H1 (cell line): Measurements from ENCODE around the gene DCTN5. TPM values are rescaled to one million over a fixed set of nuclear protein-coding genes. Genes with fewer than 3 reads are reported as not detected.

Experiments
- CTCF ChIA-PET: fragments of 300-600 bp; sonication (Branson Sonifier 250); formaldehyde crosslinking; loops from one replicate; lab custom pipeline; 2021; ENCODE audit not compliant: partially characterized antibody; lab: Charles Lee
- POLR2A ChIA-PET: fragments of 300-600 bp; sonication (Branson Sonifier 250); formaldehyde crosslinking; loops from one replicate; lab custom pipeline; 2021; ENCODE audit warnings: inconsistent platforms; ENCODE audit not compliant: partially characterized antibody; lab: Charles Lee
- DNase-seq, 2 experiments: peaks; one replicate each; pipeline versions ENCODE4 v3.0.0 to v3.0.0-alpha.2; 2010 to 2022; ENCODE audit warnings: low spot score in 2 of 2, low read depth in 1 of 2, mixed read lengths in 1 of 2
- FAIRE-seq: peaks from 2 replicates; lab custom pipeline; 2011; peaks lifted over from hg19 to GRCh38; lab: Jason Lieb, UNC
- H2AFZ ChIP-seq: 2 replicates; pipeline ENCODE4 v1.8.1; 2012; ENCODE audit warnings: low read length, inconsistent platforms
- H2AK5ac ChIP-seq: 2 replicates; pipeline ENCODE4 v1.6.1; 2013; ENCODE audit warnings: low read depth, low read length
- H2BK120ac ChIP-seq: replicated peaks from 2 replicates; pipeline ENCODE3; 2013; ENCODE audit warnings: low read depth, low read length, inconsistent platforms
- H2BK12ac ChIP-seq: 2 replicates; pipeline ENCODE4 v1.6.1; 2013; ENCODE audit warnings: low read depth, low read length
- H2BK15ac ChIP-seq: 2 replicates; pipeline ENCODE4 v1.6.1; 2013; ENCODE audit warnings: low read length
- H2BK20ac ChIP-seq: 2 replicates; pipeline ENCODE4 v1.6.1; 2013; ENCODE audit warnings: low read length
- H2BK5ac ChIP-seq: 2 replicates; pipeline ENCODE4 v1.6.1; 2013; ENCODE audit warnings: low read depth, low read length
- H3K14ac ChIP-seq: 2 replicates; pipeline ENCODE4 v1.6.1; 2013; ENCODE audit warnings: inconsistent platforms; ENCODE audit not compliant: insufficient read length
- H3K18ac ChIP-seq: 2 replicates; pipeline ENCODE4 v1.6.1; 2013; ENCODE audit warnings: low read length; ENCODE audit errors: extremely low read depth
- H3K23ac ChIP-seq: 2 replicates; pipeline ENCODE4 v1.6.1; 2013; ENCODE audit warnings: inconsistent platforms; ENCODE audit not compliant: insufficient read length
- H3K23me2 ChIP-seq: 2 replicates; pipeline ENCODE4 v1.6.1; 2013; ENCODE audit warnings: low read depth, low read length
- H3K27ac ChIP-seq: 2 replicates; pipeline ENCODE4 v1.6.1; 2011; ENCODE audit warnings: low read depth, low read length, inconsistent platforms
- H3K27me3 ChIP-seq, 4 experiments: replicated peaks in 1 of 4; 1 replicate in 1 of 4; 2 replicates in 3 of 4; pipeline versions ENCODE4 v1.6.1 to v1.8.1; 2011 to 2013; ENCODE audit warnings: low read length in 3 of 4, mild to moderate bottlenecking in 3 of 4, inconsistent platforms in 2 of 4, mixed read lengths in 2 of 4, moderate library complexity in 1 of 4; ENCODE audit not compliant: control insufficient read depth in 3 of 4, insufficient read depth in 3 of 4; ENCODE audit errors: extremely low read depth in 1 of 4
- H3K36me3 ChIP-seq, 4 experiments: 2 replicates each; pipeline versions ENCODE4 v1.6.1 to v1.8.1; 2011 to 2013; ENCODE audit warnings: mild to moderate bottlenecking in 4 of 4, low read length in 3 of 4, moderate library complexity in 2 of 4, control low read depth in 1 of 4, inconsistent platforms in 1 of 4; ENCODE audit not compliant: insufficient read depth in 4 of 4, control insufficient read depth in 2 of 4
- H3K4ac ChIP-seq: replicated peaks from 2 replicates; pipeline ENCODE3; 2013; ENCODE audit warnings: low read length, low read depth, mixed read lengths, inconsistent platforms; ENCODE audit not compliant: insufficient read length
- H3K4me1 ChIP-seq, 4 experiments: replicated peaks in 1 of 4; 1 replicate in 1 of 4; 2 replicates in 3 of 4; pipeline versions ENCODE4 v1.6.1 to v1.8.1; 2011 to 2013; ENCODE audit warnings: low read length in 3 of 4, inconsistent platforms in 2 of 4, mixed read lengths in 1 of 4; ENCODE audit not compliant: insufficient read depth in 4 of 4, control insufficient read depth in 3 of 4
- H3K4me2 ChIP-seq, 2 experiments: 2 replicates each; pipeline versions ENCODE4 v1.6.1 to v1.8.1; 2011 to 2013; ENCODE audit warnings: low read depth in 2 of 2, low read length in 2 of 2, control low read depth in 1 of 2, inconsistent platforms in 1 of 2, mild to moderate bottlenecking in 1 of 2; ENCODE audit not compliant: insufficient read depth in 1 of 2
- H3K4me3 ChIP-seq, 4 experiments: fragments of 200-600, 300-600 bp in 1 of 4; sonication (generic), shearing (Covaris generic), sonication (Bioruptor Twin) in 1 of 4; 2 replicates each; pipeline versions ENCODE4 v1.5.1 to v1.8.1; 2011 to 2016; ENCODE audit warnings: low read length in 4 of 4, low read depth in 3 of 4, control low read depth in 2 of 4, inconsistent platforms in 2 of 4, mild to moderate bottlenecking in 2 of 4, mixed read lengths in 1 of 4, moderate library complexity in 1 of 4; ENCODE audit not compliant: insufficient read depth in 2 of 4; ENCODE audit errors: extremely low read depth in 1 of 4
- H3K56ac ChIP-seq: replicated peaks from 2 replicates; pipeline ENCODE3; 2013; ENCODE audit warnings: low read depth, mild to moderate bottlenecking, mixed read lengths, low read length, inconsistent platforms; ENCODE audit not compliant: insufficient read length
- H3K79me1 ChIP-seq: 2 replicates; pipeline ENCODE4 v1.6.1; 2013; ENCODE audit warnings: low read depth, low read length, control low read depth
- H3K79me2 ChIP-seq, 2 experiments: 2 replicates each; pipeline versions ENCODE4 v1.6.1 to v1.8.1; 2012 to 2013; ENCODE audit warnings: low read length in 2 of 2, mild to moderate bottlenecking in 2 of 2, inconsistent platforms in 1 of 2; ENCODE audit not compliant: insufficient read depth in 2 of 2, control insufficient read depth in 1 of 2
- H3K9ac ChIP-seq, 4 experiments: replicated peaks in 1 of 4; 1 replicate in 1 of 4; 2 replicates in 3 of 4; pipeline versions ENCODE4 v1.6.1 to v1.8.1; 2011 to 2013; ENCODE audit warnings: low read depth in 3 of 4, low read length in 3 of 4, control low read depth in 2 of 4, mild to moderate bottlenecking in 2 of 4, moderate library complexity in 2 of 4, inconsistent platforms in 1 of 4; ENCODE audit errors: extremely low read depth in 1 of 4
- H3K9me3 ChIP-seq, 2 experiments: 2 replicates each; pipeline versions ENCODE4 v1.6.1 to v1.8.1; 2012 to 2013; ENCODE audit warnings: mild to moderate bottlenecking in 2 of 2, moderate library complexity in 2 of 2, control low read depth in 1 of 2, inconsistent platforms in 1 of 2, low read depth in 1 of 2, low read length in 1 of 2, mixed read lengths in 1 of 2; ENCODE audit not compliant: insufficient read depth in 2 of 2
- H4K20me1 ChIP-seq, 2 experiments: replicated peaks in 1 of 2; 2 replicates each; pipeline versions ENCODE3 to v1.8.1; 2011 to 2013; ENCODE audit warnings: inconsistent platforms in 2 of 2, low read length in 2 of 2, mild to moderate bottlenecking in 1 of 2; ENCODE audit not compliant: insufficient read depth in 2 of 2, control insufficient read depth in 1 of 2
- H4K5ac ChIP-seq: 2 replicates; pipeline ENCODE4 v1.6.1; 2013; ENCODE audit warnings: low read length, low read depth, mixed read lengths, inconsistent platforms; ENCODE audit not compliant: insufficient read length
- H4K8ac ChIP-seq: 2 replicates; pipeline ENCODE4 v1.8.0; 2013; ENCODE audit warnings: mild to moderate bottlenecking, moderate library complexity, low read length, inconsistent platforms; ENCODE audit not compliant: insufficient read depth; ENCODE audit errors: extremely low read depth
- H4K91ac ChIP-seq: replicated peaks from 2 replicates; pipeline ENCODE3; 2013; ENCODE audit warnings: low read length, mixed read lengths, inconsistent platforms; ENCODE audit not compliant: insufficient read length
- ASH2L ChIP-seq: fragments of 200-600, 300-600 bp; sonication (generic); IDR thresholded peaks from one replicate; pipeline ENCODE4 v1.7.1; 2017; ENCODE audit warnings: low read length
- BRCA1 ChIP-seq: IDR thresholded peaks from 2 replicates; pipeline ENCODE4 v1.6.1; 2012; ENCODE audit warnings: low read depth, low read length, improper control_type of control experiment
- CBX8 ChIP-seq: fragments of 300-800, 300-1000 bp; sonication (generic); IDR thresholded peaks from 2 replicates; pipeline ENCODE4 v1.7.1; 2016; ENCODE audit warnings: low read depth, low read length, borderline replicate concordance
- CHD1 ChIP-seq: IDR thresholded peaks from 2 replicates; pipeline ENCODE4 v1.6.1; 2012; ENCODE audit warnings: low read depth, low read length, improper control_type of control experiment
- POLR2A ChIP-seq, 2 experiments: IDR thresholded peaks; 1 replicate in 1 of 2; 2 replicates in 1 of 2; pipeline ENCODE4 v1.6.1; 2011; ENCODE audit warnings: low read depth in 2 of 2, low read length in 2 of 2, mild to moderate bottlenecking in 2 of 2; ENCODE audit errors: control extremely low read depth in 1 of 2
- RBBP5 ChIP-seq: IDR thresholded peaks from 2 replicates; pipeline ENCODE4 v1.7.1; 2012; ENCODE audit warnings: low read depth, mild to moderate bottlenecking, inconsistent platforms, low read length, moderate library complexity, borderline replicate concordance
- SIN3A ChIP-seq, 2 experiments: IDR thresholded peaks in 1 of 2; conservative IDR thresholded peaks in 1 of 2; 2 replicates each; pipeline ENCODE4 v1.6.1; 2011 to 2012; ENCODE audit warnings: low read length in 2 of 2, improper control_type of control experiment in 1 of 2, low read depth in 1 of 2, mild to moderate bottlenecking in 1 of 2
- TCF12 ChIP-seq: IDR thresholded peaks from 2 replicates; pipeline ENCODE4 v1.6.1; 2011; ENCODE audit warnings: low read depth, mild to moderate bottlenecking, low read length
- WGBS, 2 experiments: shearing (Covaris generic) in 1 of 2; methylation state at CpG; one replicate each; pipeline versions ENCODE4 v1.1.6 to v1.1.7; 2013 to 2015; ENCODE audit warnings: low lambda C conversion rate in 2 of 2, mixed read lengths in 2 of 2, inconsistent platforms in 1 of 2, low coverage in 1 of 2, missing lambda C conversion rate in 1 of 2; ENCODE audit not compliant: insufficient replicate concordance in 2 of 2, insufficient coverage in 1 of 2, insufficient read length in 1 of 2; ENCODE audit errors: extremely low coverage in 1 of 2, missing lambda C conversion rate in 1 of 2; 5-methylcytosine and 5-hydroxymethylcytosine counted together
- polyA plus RNA-seq, 7 experiments: library from polyadenylated mRNA; depleted of rRNA in 3 of 7; stranded (reverse) in 5 of 7; unstranded in 2 of 7; fragments of >200 nt in 5 of 7; fragments of 200-250 nt in 2 of 7; gene quantifications; 1 replicate in 5 of 7; 2 replicates in 1 of 7; 4 replicates in 1 of 7; pipeline versions ENCODE4 v1.2.1 to v1.2.3, GENCODE V29; 2011 to 2013; ENCODE audit warnings: missing spikeins in 2 of 7, mixed read lengths in 2 of 7
- total RNA-seq: library from RNA; stranded (reverse); fragmentation: NEBNext Ultra II Directional; extraction: Animal tissue kit (Norgen Biotek cat#: 25700); gene quantifications from 2 replicates; pipeline ENCODE4 v1.2.1, GENCODE V29; 2021
- TF ChIP-seq, protein P1 (sequence below): IDR thresholded peaks from 2 replicates; pipeline ENCODE4 v1.6.1; 2012; ENCODE audit warnings: inconsistent platforms

DCTN5 gene
- total and polyA plus RNA-seq, 2 of the 8 experiments (the other 6 are each of a cell fraction or from before 2014, with no cell fraction given) = 36.0 to 74.0 TPM

- H2AK5ac ChIP-seq = no peak overlapping the region
- FAIRE-seq = no peak
- no peak overlapping the region for H3K4me2 ChIP-seq
- H4K20me1 ChIP-seq = no peaks in the 10 kb centered on the region
- no peak overlapping the region for H3K23ac ChIP-seq
- no peak overlapping the region for H2BK5ac ChIP-seq
- ChIA-PET POLR2A (interaction anchor here (1.2 to 2.8 kb wide), 2 partner anchors 26 to 49 kb away, joined by 3 to 8 read pairs; no protein-coding TSS in a partner anchor), CTCF (interaction anchor here (0.8 to 2.1 kb wide), 5 partner anchors 8 to 92 kb away, joined by 3 to 9 read pairs (median 3); no protein-coding TSS in a partner anchor)
- H4K5ac ChIP-seq = no peak overlapping the region
- H3K27me3 ChIP-seq = no peaks in the 10 kb centered on the region
- no peak overlapping the region for H3K56ac ChIP-seq
- no peak overlapping the region for H4K91ac ChIP-seq
- H3K14ac ChIP-seq = no peak overlapping the region
- no peaks in the 10 kb centered on the region for H3K36me3 ChIP-seq
- H2AFZ ChIP-seq = no peak overlapping the region
- 0 out of 4 replicates have a peak, but pooled peaks cover 0 to 3% of the 10 kb centered on the region in 2 experiments for H3K9me3 ChIP-seq
- peak overlapping the region; percentile 61; the same call in 1 of the 2 replicates for H2BK15ac ChIP-seq
- H3K79me2 ChIP-seq = no peaks in the 10 kb centered on the region
- no peak overlapping the region for H3K4ac ChIP-seq
- H4K8ac ChIP-seq = no peak overlapping the region
- TF ChIP-seq SIN3A (conservative IDR thresholded peaks at IDR 0.05 in 1 of 2, IDR thresholded peaks at IDR 0.05 in 1 of 2; ENCODE audit: low read depth in 1 of 2, low read length in 2 of 2) (no peak), TCF12 (no peak), RBBP5 (no peak), BRCA1 (no peak), CHD1 (no peak), ASH2L (no peak), CBX8 (no peak), POLR2A (IDR thresholded peaks at IDR 0.05; ENCODE audit: control extremely low read depth in 1 of 2, low read depth in 2 of 2, low read length in 2 of 2) (no peak)
- TF ChIP-seq, protein P1, sequence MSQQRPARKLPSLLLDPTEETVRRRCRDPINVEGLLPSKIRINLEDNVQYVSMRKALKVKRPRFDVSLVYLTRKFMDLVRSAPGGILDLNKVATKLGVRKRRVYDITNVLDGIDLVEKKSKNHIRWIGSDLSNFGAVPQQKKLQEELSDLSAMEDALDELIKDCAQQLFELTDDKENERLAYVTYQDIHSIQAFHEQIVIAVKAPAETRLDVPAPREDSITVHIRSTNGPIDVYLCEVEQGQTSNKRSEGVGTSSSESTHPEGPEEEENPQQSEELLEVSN = no peak
- H2BK12ac ChIP-seq = no peak overlapping the region
- H3K18ac ChIP-seq = no peak overlapping the region
- H3K9ac ChIP-seq = no peak overlapping the region
- no peak overlapping the region for H3K27ac ChIP-seq
- 90% methylated on average over 3 of the region's 3 CpGs; no CpG with 5 or more reads in 1 of the 2 experiments for WGBS, 2 experiments
- H3K79me1 ChIP-seq = no peaks in the 10 kb centered on the region
- DNase-seq = no peak
- no peak overlapping the region for H2BK120ac ChIP-seq
- H2BK20ac ChIP-seq = no peak overlapping the region
- peaks cover 0 to 2% (median 0%) of the 10 kb centered on the region in 4 experiments; a peak in 5 of 7 replicates for H3K4me1 ChIP-seq
- H3K4me3 ChIP-seq = no peak overlapping the region
- peaks cover 2% of the 10 kb centered on the region; the same call in 1 of the 2 replicates for H3K23me2 ChIP-seq
Observed at GRCh38 chr16:23726710-23727109, 85.4 kb downstream of the DCTN5 start.
